HG03196 (cell line): ENCODE measurements around the gene FOSB.

Experiments
- ATAC-seq: cut with Tn5 transposase; IDR thresholded peaks from one replicate; pipeline ENCODE4 v1.9.1; 2021; ENCODE audit not compliant: unreplicated experiment

FOSB gene

GRCh38 chr19:45478454-45479238 is 10.8 kb downstream of the FOSB start:
- peak; percentile 80 for ATAC-seq

DNA sequence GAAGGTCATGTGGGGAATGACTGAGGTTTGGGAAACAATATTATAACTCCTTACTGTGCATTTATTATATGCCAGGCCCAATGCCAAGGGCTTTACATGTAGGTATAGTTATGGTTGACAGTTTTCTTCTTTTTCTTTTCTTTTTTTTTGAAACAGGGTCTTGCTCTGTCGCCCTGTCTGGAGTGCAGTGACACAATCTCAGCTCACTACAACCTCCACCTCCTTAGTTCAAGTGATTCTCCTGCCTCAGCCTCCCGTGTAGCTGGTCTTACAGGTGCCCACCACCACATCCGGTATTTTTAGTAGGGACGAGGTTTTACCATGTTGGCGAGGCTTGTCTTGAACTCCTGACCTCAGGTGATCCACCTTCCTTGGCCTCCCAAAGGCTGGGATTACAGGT is 15.2 kb downstream of the FOSB start:
- ATAC-seq: no peak

- ATAC-seq: no peak
Observed at GRCh38 chr19:45484273-45484945, 16.6 kb downstream of the FOSB start.

DNA sequence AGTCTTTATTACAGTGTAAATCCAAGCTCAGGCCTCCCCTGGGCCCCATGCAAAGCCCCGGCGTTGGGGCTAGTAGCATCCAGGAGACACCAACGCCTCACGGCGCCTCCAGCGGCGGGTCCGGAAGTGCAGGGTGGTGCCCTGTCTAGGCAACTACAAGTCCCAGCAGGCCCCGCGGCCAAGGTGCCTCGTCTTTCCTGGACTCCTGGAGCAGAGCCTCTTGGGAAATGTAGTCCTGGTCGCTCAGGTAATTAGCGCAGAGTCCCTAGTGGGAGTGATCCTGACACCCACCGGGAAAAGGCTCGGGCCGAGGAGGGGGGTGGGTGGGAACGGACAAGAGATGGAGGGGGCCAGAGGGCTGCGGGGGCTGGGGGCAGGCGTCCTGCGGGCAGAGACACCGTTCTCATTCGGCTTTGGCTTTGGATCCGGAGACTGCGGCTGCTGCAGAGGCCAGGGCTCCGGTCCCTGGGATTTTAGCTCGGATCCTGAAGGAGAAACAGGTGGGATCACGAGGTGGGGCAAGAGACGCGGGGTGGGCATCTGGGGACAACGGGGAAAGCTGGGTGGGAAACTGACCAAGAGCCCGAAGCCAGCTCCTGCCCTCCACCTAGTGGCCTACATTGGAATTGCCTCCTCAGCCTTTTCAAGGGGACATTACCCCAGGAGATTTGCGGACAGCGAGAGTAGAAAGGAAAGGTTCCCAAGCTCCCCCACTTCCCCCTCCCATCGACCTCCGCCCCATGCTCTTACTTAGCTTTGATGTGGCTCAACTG is 17.7 kb downstream of the FOSB start:
- ATAC-seq: peak; percentile 88

DNA sequence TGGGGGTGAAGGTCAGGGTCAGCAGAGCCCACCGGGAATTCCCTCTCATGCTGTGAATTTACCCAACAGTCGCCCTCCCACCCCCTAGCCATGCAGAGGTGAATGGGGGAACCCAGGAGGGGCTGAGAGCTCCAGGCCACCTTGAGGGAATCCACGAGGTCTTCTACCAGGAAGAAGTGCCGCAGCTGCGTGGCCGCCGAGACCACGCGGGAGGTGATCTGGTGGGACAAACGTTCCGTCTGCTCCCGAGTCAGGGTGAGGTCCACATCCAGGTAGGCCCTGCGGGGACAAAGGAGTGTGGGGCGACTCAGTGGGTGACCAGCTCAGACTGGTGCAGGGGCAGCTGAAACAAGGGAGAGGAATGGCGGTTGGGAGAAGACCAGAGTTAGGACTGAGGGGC is 20.9 kb downstream of the FOSB start:
- no peak for ATAC-seq

DNA sequence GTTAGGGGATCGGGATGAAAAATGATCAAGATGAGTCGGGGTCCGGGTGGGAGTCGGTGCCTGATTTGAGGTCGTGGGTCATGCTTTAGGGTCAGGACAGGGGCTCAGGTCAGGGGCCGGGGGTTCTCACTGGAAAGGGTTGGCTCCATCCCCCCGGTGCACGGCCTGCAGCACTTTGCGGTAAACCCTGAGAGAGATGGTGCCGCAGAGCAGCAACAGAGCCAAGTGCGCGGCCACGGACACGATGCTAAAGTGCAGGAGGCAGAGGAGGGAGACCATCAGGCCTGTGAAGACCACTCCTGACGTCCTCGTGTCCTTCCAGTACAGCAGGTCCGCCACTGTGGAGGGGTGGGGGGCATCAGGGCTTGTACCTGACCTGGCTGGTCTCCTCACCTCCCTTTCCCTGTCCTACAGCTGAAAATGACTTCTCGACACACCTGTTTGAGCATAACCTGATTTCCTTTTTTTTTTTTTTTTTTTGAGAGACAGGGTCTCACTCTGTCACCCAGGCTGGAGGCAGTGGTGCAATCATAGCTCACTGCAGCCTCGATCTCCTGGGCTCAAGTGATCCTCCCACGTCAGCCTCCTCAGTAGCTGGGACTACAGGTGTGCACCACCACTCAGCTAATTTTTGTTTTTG is 21.5 kb downstream of the FOSB start:
- no peak for ATAC-seq

DNA sequence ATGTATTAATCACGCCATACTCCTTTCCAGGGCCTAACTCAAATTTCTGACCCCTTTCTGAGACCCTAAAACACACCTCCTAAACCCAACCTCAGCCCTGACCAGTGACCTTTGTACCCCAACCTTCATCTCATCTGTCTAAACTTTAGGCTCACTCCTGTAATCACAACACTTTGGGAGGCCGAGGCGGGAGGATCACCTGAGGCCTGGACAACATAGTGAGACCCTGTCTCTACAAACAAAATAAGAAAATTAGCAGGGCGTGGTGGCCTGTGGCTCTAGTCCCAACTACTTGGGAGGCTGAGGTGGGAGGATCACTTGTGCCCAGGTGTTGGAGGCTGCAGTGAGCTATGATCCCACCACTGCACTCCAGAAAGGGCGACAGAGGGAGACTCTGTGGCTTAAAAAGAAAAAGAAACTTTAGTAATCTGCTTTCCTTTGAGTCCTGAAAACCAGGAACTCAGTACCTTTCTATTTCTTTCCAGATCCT is 24.4 kb downstream of the FOSB start:
- ATAC-seq: no peak

GRCh38 chr19:45492627-45493470 is 25.1 kb downstream of the FOSB start:
- no peak for ATAC-seq

GRCh38 chr19:45494261-45494916 is 26.6 kb downstream of the FOSB start:
- no peak for ATAC-seq

DNA sequence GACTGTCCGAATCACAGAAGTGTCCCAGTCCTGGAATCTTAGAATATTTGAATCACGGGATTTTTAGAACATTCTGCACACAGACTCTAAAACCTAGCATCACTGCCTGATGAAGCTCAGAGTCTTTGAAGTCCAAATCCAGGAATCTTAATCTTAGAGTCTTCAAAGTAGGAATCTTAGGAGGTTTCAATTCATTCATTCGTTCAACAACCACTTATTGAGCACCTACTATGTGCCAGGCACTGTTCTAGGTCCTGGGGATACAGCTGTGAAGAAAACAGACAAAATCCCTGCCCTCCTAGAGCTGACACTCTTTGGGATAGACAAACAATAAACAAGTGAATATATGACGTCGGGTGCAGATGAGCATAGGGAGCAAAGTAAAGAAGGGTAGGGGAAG is 27.4 kb downstream of the FOSB start:
- no peak for ATAC-seq

- ATAC-seq: peak; percentile 11
Observed at GRCh38 chr19:45496349-45496953, 28.7 kb downstream of the FOSB start.

- no peak for ATAC-seq
Observed at GRCh38 chr19:45497791-45498190, 30.0 kb downstream of the FOSB start.

DNA sequence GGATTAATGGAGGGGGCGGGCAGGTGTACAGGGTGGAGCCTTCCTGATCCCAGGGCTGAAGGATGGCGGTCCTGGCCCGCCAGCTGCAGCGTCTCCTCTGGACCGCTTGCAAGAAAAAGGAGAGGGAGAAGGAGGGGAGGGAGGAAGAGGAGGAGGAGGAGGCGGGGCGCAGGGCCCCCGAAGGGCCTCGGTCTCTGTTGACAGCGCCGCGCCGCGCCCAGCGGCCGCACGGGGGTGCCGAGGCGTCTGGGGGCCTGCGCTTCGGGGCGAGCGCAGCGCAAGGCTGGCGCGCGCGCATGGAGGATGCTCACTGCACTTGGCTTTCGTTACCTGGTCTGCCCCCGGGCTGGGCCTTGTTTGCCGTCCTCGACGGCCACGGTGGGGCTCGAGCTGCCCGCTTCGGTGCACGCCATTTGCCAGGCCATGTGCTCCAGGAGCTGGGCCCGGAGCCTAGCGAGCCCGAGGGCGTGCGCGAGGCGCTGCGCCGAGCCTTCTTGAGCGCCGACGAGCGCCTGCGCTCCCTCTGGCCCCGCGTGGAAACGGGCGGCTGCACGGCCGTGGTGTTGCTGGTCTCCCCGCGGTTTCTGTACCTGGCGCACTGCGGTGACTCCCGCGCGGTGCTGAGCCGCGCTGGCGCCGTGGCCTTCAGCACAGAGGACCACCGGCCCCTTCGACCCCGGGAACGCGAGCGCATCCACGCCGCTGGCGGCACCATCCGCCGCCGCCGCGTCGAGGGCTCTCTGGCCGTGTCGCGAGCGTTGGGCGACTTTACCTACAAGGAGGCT is 30.8 kb downstream of the FOSB start, which contains the start of gene PPM1N:
Gene PPM1N (plus strand): TSS at position 33 of the 785 bp plus-strand sequence. CDS start 30 bp downstream, at position 63.
- ATAC-seq: no peak

- ATAC-seq: no peak
Observed at GRCh38 chr19:45499196-45500180, 31.7 kb downstream of the FOSB start.

DNA sequence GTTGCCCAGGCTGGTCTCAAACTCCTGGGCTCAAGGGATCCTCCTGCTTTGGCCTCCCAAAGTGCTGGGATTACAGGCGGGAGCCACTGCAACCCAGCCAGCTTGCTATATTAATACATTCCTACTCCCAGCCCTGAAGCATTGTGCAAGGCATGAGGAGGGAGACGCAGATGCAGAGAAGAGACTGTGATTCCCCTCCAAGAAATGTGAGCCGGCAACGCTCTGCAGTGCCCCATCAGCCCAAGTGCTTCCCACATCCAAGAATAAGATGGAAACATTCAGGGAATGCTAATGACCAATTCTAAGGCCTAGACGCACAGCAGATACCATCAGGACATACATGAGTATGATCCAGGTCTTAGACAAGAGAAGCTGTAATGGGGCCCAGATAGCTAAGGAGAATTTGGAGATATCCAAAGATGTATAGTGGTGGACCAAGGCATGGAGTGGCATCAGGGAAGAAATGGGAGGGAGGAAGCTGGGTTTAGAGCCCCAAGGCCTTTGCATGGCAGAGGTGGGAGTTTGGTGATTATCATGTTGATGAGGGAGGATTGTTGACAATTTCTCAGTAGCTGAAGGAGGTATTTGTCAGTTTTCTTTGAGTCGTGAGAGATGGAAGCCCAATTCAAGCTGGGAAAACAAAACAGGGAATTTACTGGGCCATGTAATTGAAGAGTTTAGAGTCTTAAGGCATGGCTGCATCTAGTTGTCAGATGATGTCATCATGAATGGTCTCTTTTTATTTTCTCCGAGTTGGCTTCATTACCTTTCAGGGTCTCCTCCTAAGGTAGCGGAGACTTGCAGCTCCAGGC is 33.3 kb downstream of the FOSB start:
- ATAC-seq: no peak

DNA sequence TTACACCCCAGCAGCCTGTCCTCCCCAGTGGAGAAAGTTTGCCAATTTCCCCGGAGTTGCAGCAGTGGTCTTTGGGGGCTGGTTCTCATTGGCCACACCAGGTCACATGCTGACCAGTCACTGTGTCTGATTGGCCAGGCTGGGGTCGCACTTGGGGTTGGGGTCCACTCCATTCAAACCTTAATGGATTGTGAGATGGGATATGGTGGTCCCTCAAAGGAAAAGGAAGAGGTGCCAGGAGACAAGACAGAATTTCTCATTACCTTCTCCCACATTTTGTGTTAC is 33.9 kb downstream of the FOSB start:
- ATAC-seq: no peak

GRCh38 chr19:45502111-45502510 is 34.3 kb downstream of the FOSB start:
- no peak for ATAC-seq
